Activated CD4-positive, CD25-positive, alpha-beta regulatory T cell treated with anti-CD3 and anti-CD28 coated beads, Interleukin-2, amount 50 U/mL, for 72 hours (primary cell): ENCODE results near the gene MBTPS1.

ENCODE experiments used
- DNase-seq: peaks from one replicate; pipeline ENCODE4 v3.0.0; 2021

The MBTPS1 gene

GRCh38 chr16:84049403-84050060, 67.2 kb downstream of the MBTPS1 start:
- DNase-seq = no peak

- DNase-seq = no peak
Observed at GRCh38 chr16:84048871-84049270, 67.9 kb downstream of the MBTPS1 start.

GRCh38 chr16:84048270-84048669, 68.5 kb downstream of the MBTPS1 start:
- no peak for DNase-seq

GRCh38 chr16:84047626-84048025, 69.1 kb downstream of the MBTPS1 start:
- no peak for DNase-seq

GRCh38 chr16:84047206-84047605, 69.5 kb downstream of the MBTPS1 start:
- DNase-seq = no peak

GRCh38 chr16:84045818-84046470, 70.8 kb downstream of the MBTPS1 start:
- no peak for DNase-seq

GRCh38 chr16:84045001-84045817, 71.5 kb downstream of the MBTPS1 start:
- no peak for DNase-seq

GRCh38 chr16:84044118-84044488, 72.6 kb downstream of the MBTPS1 start:
- no peak for DNase-seq

- DNase-seq = no peak
Observed at GRCh38 chr16:84043486-84044117, 73.1 kb downstream of the MBTPS1 start.

- no peak for DNase-seq
Observed at GRCh38 chr16:84042879-84043485, 73.8 kb downstream of the MBTPS1 start.

- DNase-seq = no peak
Observed at GRCh38 chr16:84042308-84042878, 74.3 kb downstream of the MBTPS1 start, which contains the start of gene SLC38A8. TSS of gene SLC38A8 (minus strand) at chr16:84042795. CDS start at chr16:84042157, 638 bp downstream.

- DNase-seq = no peak
Observed at GRCh38 chr16:84041881-84042280, 74.9 kb downstream of the MBTPS1 start.

GRCh38 chr16:84040823-84041820, 75.6 kb downstream of the MBTPS1 start:
- no peak for DNase-seq

GRCh38 chr16:84040226-84040822, 76.4 kb downstream of the MBTPS1 start:
- no peak for DNase-seq

GRCh38 chr16:84039696-84040095, 77.0 kb downstream of the MBTPS1 start:
- no peak for DNase-seq

- DNase-seq = no peak
Observed at GRCh38 chr16:84038469-84038868, 78.3 kb downstream of the MBTPS1 start.

GRCh38 chr16:84036982-84037425, 79.7 kb downstream of the MBTPS1 start:
- DNase-seq = no peak

GRCh38 chr16:84036131-84036530, 80.6 kb downstream of the MBTPS1 start:
- no peak for DNase-seq

- no peak for DNase-seq
Observed at GRCh38 chr16:84034516-84034915, 82.2 kb downstream of the MBTPS1 start.
